OCI-LY3 (cell line): Measurements from ENCODE around the gene NEIL1.
"Not testable (repeated sequence)": the region's sequence is repeated elsewhere in the genome, so short reads cannot be mapped to it uniquely, and the experiment has no call there.

Experiments used
- EZH2phosphoT487 ChIP-seq: fragments of 200-600 bp; shearing (Covaris generic); IDR thresholded peaks from 2 replicates; pipeline ENCODE4 v1.6.1; 2018; ENCODE audit warnings: antibody characterized with exemption, mixed run types, low read depth
- TF ChIP-seq, protein P1 (sequence below): fragments of 200-600, 300-600 bp; sonication (generic); IDR thresholded peaks from 2 replicates; pipeline ENCODE4 v1.5.1; 2014; ENCODE audit warnings: antibody characterized with exemption, low read length, low read depth

DNA sequence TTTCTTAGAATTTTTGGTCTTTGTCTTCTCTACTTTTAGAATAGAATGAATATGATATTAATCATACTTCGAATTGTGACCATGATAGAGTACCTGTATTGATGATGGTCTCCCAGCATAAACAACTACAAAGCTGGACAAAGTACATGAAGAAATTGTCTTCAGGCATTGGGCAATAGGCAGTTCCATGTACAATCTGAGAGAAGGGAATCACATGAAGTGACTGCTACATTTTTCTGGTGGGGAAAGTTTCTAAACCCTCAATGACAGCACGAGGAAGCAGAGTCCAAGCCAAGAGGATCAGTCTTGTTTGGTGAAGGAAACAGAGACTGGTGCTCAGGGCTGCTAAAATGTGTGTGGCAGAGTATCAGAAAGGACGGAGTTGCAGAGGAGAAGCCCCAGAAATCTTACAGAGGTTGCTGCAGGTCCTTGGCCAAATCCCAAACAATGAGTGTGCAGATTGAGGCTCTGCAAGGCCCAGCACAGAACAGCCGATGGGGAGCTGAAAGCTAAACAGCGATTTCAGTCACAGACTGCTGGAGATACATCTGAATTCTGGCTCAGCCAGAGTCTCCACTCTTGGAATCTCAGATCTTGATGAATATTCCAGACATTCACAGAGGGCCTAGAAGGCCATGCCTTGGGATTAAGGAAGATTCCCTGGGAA, 27.5 kb upstream of the NEIL1 start:
- TF ChIP-seq, protein P1, sequence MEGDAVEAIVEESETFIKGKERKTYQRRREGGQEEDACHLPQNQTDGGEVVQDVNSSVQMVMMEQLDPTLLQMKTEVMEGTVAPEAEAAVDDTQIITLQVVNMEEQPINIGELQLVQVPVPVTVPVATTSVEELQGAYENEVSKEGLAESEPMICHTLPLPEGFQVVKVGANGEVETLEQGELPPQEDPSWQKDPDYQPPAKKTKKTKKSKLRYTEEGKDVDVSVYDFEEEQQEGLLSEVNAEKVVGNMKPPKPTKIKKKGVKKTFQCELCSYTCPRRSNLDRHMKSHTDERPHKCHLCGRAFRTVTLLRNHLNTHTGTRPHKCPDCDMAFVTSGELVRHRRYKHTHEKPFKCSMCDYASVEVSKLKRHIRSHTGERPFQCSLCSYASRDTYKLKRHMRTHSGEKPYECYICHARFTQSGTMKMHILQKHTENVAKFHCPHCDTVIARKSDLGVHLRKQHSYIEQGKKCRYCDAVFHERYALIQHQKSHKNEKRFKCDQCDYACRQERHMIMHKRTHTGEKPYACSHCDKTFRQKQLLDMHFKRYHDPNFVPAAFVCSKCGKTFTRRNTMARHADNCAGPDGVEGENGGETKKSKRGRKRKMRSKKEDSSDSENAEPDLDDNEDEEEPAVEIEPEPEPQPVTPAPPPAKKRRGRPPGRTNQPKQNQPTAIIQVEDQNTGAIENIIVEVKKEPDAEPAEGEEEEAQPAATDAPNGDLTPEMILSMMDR, result not testable (repeated sequence)
- TF ChIP-seq EZH2phosphoT487, result not testable (repeated sequence)
